NCI-H128 (cell line): ENCODE data around the gene RMI2.
A peak's percentile ranks its signal among the peaks of the same experiment; 100 is the strongest.

Source experiments
- DNase-seq: peaks from one replicate; lab custom pipeline; 2025; ENCODE audit not compliant: unreplicated experiment; lab: John Stamatoyannopoulos, UW

RMI2 gene

GRCh38 chr16:11380836-11381235 is 35.6 kb downstream of the RMI2 start:
- no peak for DNase-seq

GRCh38 chr16:11383481-11384183 is 38.4 kb downstream of the RMI2 start:
- no peak for DNase-seq

DNA sequence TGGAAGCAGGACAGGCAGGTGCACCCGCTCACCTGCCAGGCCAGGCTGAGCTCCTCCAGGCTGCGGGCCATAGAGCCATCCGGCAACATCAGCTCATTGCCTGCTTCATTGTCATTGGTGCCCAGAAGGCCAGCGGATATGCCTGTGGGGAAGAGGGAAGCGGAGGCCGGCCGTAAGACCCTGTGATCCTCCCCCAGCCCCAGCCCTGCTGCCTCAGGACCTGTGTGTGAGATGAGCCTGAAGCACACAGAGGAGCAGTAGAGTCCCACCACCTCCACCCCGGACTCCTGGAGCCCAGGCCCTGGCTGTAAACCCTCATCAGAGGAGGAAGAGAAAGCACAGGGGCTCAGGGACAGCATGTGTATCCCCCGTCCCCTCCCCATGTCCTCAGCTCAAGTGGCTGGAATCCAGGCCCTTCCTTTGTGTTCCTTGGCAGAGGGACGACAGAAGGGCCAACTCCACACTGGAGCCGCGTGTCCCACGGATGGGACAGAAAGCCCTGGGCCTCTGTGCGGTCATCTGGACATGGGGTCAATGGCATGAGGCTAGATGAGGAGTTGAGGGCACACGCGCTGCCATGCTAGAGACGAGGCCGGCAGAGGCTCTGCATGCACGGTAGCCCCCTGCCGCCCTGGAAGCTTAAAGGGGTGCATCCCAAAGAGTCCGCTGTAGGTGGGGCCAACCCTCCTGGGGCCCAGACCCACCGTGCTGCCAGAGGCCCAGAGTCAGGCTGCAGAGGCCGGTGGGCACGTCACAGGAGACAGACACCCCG is 39.1 kb downstream of the RMI2 start:
- DNase-seq = no peak

DNA sequence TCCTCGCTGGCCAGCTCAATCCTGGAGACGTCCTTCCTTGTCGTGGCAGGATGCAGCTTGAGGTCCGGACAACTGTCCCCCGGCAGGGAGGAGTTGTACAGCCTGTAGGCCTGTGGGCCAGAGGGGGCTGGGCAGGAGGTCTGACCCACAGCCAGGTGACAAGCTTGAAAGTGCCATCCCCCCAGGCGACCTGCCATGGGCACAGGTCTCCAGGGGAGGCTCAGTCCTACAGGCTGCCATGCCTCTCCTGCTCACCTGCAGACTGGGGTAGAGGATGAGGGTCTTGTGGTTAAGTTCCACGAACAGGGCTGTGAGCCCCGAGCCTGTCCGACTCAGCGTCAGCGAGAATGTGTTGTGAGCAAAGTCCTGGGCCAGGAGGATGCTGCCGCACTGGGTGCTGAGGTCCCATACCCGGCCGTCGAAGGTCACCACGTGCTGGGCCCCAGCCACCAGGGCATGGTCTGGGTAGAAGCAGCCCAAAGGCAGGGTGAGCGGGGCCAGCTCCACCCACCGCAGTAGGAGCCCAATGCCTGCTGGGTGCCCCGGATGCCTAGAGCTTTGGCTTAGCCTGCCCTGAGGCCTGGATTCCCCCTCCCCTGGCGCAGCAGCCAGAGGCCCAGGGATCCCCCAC is 39.8 kb downstream of the RMI2 start:
- no peak for DNase-seq

GRCh38 chr16:11386054-11386680 is 40.9 kb downstream of the RMI2 start:
- DNase-seq = no peak

DNA sequence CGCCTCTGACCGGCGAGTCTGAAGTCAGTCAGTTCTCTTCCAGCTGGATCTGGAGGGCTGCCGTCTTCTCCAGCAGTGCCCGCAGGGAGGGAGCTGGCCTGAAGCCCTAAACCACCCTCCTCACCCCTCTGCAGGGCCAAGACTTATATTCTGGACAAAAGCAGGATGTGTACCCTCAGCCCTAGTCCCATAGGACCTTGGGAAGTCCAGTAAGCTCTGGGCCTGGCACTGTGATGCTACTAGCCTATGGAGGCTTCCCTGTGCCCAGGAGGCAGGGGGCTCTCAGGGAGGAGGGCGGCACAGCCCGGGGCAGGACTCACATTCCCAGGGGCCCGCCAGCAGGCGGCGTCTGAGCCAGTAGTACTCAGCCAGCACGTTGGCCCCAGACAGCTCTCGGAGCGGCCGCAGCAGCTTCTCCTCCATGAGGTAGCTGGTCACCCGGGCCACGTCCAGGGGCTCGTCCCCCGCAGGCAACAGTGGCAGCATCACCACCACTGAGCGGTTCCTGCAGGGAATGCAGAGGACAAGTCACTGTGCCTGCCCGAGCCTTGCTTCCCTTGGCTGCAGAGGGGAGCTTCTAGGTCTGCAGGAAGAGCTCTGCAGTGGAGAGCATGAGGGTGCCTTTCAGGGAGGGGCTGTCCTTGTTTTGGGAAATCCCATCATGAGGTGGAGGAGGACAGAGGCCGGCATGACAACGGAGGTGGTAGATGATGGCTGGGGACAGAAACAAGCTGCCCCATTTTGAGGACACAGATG is 41.7 kb downstream of the RMI2 start:
- no peak for DNase-seq

DNA sequence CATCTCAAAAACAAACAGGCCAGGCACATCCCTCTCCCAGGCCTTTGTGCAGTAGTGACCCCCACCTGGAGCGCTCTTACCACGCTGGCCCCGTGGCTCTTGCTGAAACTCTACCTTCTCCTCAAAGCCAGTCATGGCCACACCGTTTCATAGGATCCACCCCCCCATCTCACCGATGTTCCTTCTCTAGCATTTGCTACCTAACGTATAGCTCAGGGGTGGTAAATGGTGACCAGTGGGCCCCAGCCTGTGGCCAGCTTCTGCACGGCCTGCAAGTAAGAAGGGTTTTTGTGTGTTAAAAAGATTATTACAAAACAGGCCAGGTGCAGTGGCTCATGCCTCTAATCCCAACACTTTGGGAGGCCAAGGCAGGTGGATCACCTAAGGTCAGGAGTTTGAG is 43.8 kb downstream of the RMI2 start:
- no peak for DNase-seq

DNA sequence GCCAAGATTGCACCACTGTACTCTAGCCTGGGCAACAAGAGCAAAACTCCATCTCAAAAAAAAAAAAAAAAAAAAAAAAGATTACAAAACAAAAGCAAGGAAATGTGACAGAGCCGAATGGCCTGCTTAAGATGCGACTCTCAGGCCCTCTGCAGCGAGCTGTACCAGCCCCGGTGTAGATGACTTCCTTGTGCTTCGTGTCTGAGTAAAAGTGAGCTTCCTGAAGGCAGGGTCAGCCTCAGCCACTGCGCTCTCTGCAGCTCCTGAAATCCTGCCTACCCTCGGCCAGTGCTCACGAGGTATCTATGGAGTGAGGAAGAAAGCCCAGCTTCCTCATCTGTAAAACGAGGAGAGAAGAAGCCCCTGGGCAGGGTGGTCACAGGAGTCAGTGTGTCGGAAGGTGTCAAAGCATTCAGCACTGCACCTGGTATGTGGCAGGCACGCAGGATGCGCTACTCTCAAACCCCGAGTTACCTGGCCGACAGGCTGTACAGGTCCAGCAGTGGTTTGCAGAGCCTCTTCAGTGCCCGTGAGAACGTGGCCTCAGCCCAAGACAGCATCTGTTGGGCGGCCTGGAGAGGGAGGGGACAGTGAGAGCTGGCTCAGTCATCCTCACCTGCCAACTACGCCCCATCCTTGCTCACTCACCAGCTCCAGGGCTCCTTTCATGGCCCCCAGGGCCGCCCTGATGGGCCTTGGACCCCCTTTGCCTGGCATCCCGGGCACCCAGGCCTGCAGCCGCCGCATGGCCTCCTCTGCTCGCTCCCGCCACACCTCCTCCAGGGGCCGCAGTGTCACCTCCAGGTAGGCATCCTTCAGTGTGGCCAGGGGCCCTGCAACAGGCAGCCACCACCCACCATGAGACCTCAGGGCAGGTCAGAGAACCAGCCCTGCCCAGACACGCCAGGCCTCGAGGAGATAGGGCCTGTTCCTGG is 44.6 kb downstream of the RMI2 start:
- DNase-seq = no peak

- DNase-seq = no peak
Measured at GRCh38 chr16:11390573-11391495, 45.6 kb downstream of the RMI2 start.

GRCh38 chr16:11391576-11391975 is 46.3 kb downstream of the RMI2 start:
- DNase-seq = peak; percentile 9

DNA sequence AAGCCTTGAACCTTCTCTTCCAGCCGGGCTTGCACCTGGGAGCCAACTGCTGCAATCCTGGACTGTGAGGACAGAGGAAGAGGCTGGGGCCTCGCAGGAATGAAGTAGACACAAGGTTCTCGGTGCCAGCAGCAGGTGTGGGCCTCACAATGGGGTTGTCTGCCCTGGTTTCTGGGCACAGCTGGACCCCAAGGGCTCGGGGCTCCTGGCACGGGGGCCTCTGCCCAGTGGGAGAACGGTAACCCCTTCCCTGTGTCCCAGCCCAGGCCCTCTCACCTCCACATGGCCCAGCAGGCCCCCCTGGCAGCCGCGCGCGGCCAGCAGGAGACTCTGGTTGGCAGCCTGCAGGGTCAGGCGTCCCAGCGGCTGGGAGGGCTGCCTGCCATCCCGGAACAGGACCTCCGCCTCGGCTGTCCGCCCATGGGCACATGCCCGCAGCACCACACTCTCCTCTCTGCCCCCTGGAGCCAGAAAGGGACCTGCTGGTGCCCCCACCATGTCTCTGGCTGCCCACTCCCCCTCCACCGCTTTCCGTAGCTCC is 46.9 kb downstream of the RMI2 start:
- DNase-seq = no peak

GRCh38 chr16:11393366-11393765 is 48.1 kb downstream of the RMI2 start:
- no peak for DNase-seq

DNA sequence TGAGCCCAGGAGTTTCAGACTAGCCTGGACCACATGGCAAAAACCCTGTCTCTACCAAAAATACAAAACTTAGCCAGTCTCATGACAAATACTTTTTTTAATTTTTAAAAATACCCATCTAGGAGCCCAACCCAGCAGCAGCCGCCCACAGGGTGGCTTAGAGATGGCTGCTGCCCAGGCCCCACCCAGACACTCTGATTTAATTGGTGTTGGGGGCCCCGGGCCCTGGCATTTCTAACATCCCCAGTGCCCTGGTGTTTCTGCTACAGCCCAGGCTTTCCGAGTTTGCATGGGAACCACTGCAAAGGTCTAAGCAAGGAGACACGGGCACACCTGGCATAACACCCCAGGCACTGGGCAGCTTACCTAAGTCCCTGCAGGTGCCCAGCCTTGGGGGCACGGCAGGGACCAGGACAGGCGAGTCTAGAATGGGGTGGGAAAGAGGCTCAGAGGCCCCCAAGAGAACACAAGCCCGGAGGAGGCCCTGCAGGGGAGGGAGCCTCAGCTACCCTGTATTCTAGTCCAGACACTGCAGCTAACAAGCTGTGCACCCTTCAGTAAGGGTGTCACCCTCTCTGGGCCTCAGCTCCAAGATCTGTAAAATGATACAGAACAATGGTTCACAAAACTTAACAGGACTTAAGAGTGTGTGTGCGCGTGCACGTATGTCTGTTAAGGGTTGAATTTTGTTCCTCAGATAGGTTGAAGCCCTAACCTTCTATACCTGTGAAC is 48.8 kb downstream of the RMI2 start:
- DNase-seq = no peak

DNA sequence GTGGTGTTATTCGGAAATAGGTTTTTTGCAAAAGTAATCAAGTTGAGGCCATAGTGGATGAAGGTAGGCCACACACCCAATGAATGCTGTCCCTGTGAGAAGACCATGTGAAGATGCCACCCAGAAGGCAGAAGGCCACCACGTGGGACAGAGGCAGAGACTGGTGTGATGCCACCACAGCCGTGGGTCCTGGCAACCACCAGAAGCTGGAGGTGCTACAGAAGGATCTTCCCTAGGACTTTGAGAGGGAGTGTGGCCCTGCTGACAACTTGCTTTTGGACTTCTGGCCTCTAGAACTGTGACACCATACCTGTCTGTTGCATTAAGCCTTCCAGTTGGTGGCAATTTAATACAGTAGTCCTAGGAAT is 49.3 kb downstream of the RMI2 start:
- no peak for DNase-seq

GRCh38 chr16:11395008-11395948 is 50.0 kb downstream of the RMI2 start:
- no peak for DNase-seq

DNA sequence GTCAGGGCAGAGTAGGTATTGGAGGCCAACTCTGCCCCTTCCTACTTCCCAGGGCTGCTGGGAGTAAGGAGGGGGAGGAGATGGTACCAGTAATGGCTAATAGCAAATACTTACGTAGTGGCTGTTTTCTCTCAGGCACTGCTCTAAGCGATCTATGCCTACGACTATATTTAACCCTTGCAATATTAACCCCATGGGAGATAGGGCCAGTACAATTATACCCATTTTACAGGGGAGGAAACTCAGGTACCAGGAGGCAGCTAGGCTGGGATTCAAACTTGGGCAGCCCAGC is 50.6 kb downstream of the RMI2 start:
- DNase-seq = no peak
